ENCODE measurements around the gene CYFIP1. TPM values are rescaled to one million over a fixed set of nuclear protein-coding genes. Genes with fewer than 3 reads are reported as not detected.

Gene CYFIP1
- total and polyA plus RNA-seq, 2 of the 8 experiments (the other 6 are each of a cell fraction or from before 2014, with no cell fraction given): 38.6 to 81.7 TPM

DNA sequence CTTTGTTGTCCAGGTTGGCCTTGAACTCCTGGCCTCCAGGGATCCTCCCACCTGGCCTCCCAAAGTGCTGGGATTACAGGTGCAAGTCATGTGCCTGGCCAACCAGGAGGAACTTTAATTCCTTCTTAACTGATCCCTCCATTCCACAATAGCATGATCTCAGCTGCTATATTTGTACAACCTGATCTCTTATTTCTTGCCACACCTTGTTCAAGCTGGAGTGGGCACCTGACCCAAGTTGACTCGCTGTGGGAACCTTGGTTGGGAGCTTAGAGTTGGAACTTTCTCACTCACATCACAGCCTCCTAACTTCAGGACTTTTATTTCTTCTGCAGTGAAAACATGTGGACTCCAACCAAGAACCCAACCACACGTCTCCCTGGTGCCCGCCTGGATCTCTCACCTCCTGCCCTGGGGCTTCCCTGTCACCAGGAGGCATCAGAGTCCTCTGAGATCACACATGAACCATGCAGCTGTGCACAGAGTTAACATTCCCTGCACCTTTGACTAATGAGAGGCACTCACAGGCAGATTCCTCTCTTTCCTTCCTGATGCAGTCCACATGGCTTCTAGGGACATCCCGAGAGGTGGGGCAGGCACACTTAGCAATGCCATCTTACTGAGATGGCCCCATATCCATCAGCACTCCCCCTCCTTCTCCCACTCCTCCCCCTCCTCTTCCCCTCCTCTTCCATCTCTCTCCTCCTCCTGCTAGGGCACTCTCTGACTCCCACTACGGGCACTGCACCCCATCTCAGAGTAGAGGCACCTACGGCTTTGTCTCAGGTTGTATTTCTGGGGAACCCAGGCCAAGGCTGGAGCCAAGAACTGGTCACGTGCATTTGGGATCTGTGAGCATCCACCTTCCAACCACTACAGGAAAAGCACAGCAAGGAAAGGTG, 9.7 kb upstream of the CYFIP1 start (continued):
- TF ChIP-seq, protein P1, sequence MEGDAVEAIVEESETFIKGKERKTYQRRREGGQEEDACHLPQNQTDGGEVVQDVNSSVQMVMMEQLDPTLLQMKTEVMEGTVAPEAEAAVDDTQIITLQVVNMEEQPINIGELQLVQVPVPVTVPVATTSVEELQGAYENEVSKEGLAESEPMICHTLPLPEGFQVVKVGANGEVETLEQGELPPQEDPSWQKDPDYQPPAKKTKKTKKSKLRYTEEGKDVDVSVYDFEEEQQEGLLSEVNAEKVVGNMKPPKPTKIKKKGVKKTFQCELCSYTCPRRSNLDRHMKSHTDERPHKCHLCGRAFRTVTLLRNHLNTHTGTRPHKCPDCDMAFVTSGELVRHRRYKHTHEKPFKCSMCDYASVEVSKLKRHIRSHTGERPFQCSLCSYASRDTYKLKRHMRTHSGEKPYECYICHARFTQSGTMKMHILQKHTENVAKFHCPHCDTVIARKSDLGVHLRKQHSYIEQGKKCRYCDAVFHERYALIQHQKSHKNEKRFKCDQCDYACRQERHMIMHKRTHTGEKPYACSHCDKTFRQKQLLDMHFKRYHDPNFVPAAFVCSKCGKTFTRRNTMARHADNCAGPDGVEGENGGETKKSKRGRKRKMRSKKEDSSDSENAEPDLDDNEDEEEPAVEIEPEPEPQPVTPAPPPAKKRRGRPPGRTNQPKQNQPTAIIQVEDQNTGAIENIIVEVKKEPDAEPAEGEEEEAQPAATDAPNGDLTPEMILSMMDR (IDR thresholded peaks at IDR 0.05; ENCODE audit: control extremely low read depth in 1 of 3, insufficient read depth in 1 of 3, low read depth in 1 of 3, low read length in 3 of 3): peak in 1 of 3 experiments; percentile 20; a peak in 1 of 4 replicates
- TF ChIP-seq RAD21 (IDR thresholded peaks at IDR 0.05 in 1 of 2, conservative IDR thresholded peaks at IDR 0.05 in 1 of 2; ENCODE audit: low read depth in 2 of 2, low read length in 2 of 2): peak in 1 of 2 experiments; percentile 28; a peak in 1 of 4 replicates
- TF ChIP-seq YY1 (IDR thresholded peaks at IDR 0.05; ENCODE audit: low read depth, low read length): no peak
- TF ChIP-seq TAF7 (optimal IDR thresholded peaks at IDR 0.05; ENCODE audit: borderline replicate concordance, low read depth, low read length): no peak

Measured in H1 (cell line).